OCI-LY3 (cell line): Measurements from ENCODE around the gene COQ8A.

ENCODE experiments used
- H2AFZ ChIP-seq: fragments of 200-600, 300-600 bp; shearing (Covaris generic); 2 replicates; pipeline ENCODE4 v1.6.0; 2014; ENCODE audit warnings: antibody characterized with exemption, low read depth, low read length
- H3K27ac ChIP-seq: fragments of 200-600, 300-600 bp; sonication (generic); 2 replicates; pipeline ENCODE4 v1.5.1; 2014; ENCODE audit warnings: mild to moderate bottlenecking, low read length, moderate library complexity, mixed read lengths
- H3K27me3 ChIP-seq: fragments of 200-600, 300-600 bp; sonication (generic); 2 replicates; pipeline ENCODE4 v1.6.1; 2014; ENCODE audit warnings: low read depth, low read length, mixed read lengths
- H3K36me3 ChIP-seq: fragments of 200-600, 300-600 bp; sonication (generic); replicated peaks from 2 replicates; pipeline ENCODE3; 2014; ENCODE audit warnings: low read depth, low read length, mixed read lengths
- H3K4me1 ChIP-seq: fragments of 300-600, 200-600 bp; sonication (generic); 2 replicates; pipeline ENCODE4 v1.6.1; 2014; ENCODE audit warnings: low read length, mixed read lengths
- H3K4me2 ChIP-seq: fragments of 200-600, 300-600 bp; sonication (generic); 2 replicates; pipeline ENCODE4 v1.6.1; 2014; ENCODE audit warnings: low read length, mixed read lengths
- H3K4me3 ChIP-seq: fragments of 300-600, 200-600 bp; sonication (generic); 2 replicates; pipeline ENCODE4 v1.5.1; 2014; ENCODE audit warnings: antibody characterized with exemption, mild to moderate bottlenecking, low read length, moderate library complexity
- H3K79me2 ChIP-seq: fragments of 300-600, 200-600 bp; shearing (Covaris generic); 2 replicates; pipeline ENCODE4 v1.6.1; 2014; ENCODE audit warnings: mild to moderate bottlenecking, low read length, mixed read lengths
- H3K9ac ChIP-seq: fragments of 300-600, 200-600 bp; shearing (Covaris generic); 2 replicates; pipeline ENCODE4 v1.6.0; 2014; ENCODE audit warnings: mild to moderate bottlenecking, low read length, moderate library complexity
- H3K9me3 ChIP-seq: fragments of 200-600, 300-600 bp; shearing (Covaris generic); 2 replicates; pipeline ENCODE4 v1.6.1; 2014; ENCODE audit warnings: low read length, mixed read lengths; ENCODE audit not compliant: insufficient read depth
- H4K20me1 ChIP-seq: fragments of 200-600, 300-600 bp; sonication (generic); 2 replicates; pipeline ENCODE4 v1.6.1; 2016; ENCODE audit warnings: low read length, mixed read lengths; ENCODE audit not compliant: insufficient read depth
- CTCF ChIP-seq: fragments of 200-600, 300-600 bp; sonication (generic); IDR thresholded peaks from 2 replicates; pipeline ENCODE4 v1.5.1; 2014; ENCODE audit warnings: antibody characterized with exemption, low read length, low read depth
- EZH2phosphoT487 ChIP-seq: fragments of 200-600 bp; shearing (Covaris generic); IDR thresholded peaks from 2 replicates; pipeline ENCODE4 v1.6.1; 2018; ENCODE audit warnings: antibody characterized with exemption, mixed run types, low read depth

Gene COQ8A

GRCh38 chr1:226964611-226965486 is 24.8 kb downstream of the COQ8A start:
- Histone ChIP-seq H3K36me3 (peaks cover 9% of the 10 kb centered on the region), H3K79me2 (peaks cover 17% of the 10 kb centered on the region)

GRCh38 chr1:226965581-226966440 is 25.7 kb downstream of the COQ8A start:
- H2AFZ ChIP-seq, result no peak overlapping the region
- H3K36me3 ChIP-seq, result peaks cover 14% of the 10 kb centered on the region
- H3K4me1 ChIP-seq, result no peaks in the 10 kb centered on the region
- H3K4me3 ChIP-seq, result no peak overlapping the region
- no peaks in the 10 kb centered on the region for H3K9me3 ChIP-seq
- no peaks in the 10 kb centered on the region for H4K20me1 ChIP-seq
- no peaks in the 10 kb centered on the region for H3K27me3 ChIP-seq
- no peak overlapping the region for H3K27ac ChIP-seq
- H3K79me2 ChIP-seq, result peaks cover 8% of the 10 kb centered on the region
- no peak overlapping the region for H3K9ac ChIP-seq
- TF ChIP-seq CTCF, result no peak
- no peak for TF ChIP-seq EZH2phosphoT487
- H3K4me2 ChIP-seq, result no peak overlapping the region

More at GRCh38 chr1:226964611-226965486, 24.8 kb downstream of the COQ8A start:
- Histone ChIP-seq H3K4me1 (no peaks in the 10 kb centered on the region), H3K27ac (no peak overlapping the region), H2AFZ (no peak overlapping the region), H3K4me2 (no peak overlapping the region), H3K4me3 (no peak overlapping the region), H3K27me3 (no peaks in the 10 kb centered on the region), H3K9me3 (no peaks in the 10 kb centered on the region), H4K20me1 (no peaks in the 10 kb centered on the region), H3K9ac (no peak overlapping the region)
- TF ChIP-seq EZH2phosphoT487 (no peak), CTCF (no peak)

- H3K36me3 ChIP-seq, result peaks cover 18% of the 10 kb centered on the region
- no peak overlapping the region for H3K27ac ChIP-seq
- no peaks in the 10 kb centered on the region for H3K9me3 ChIP-seq
- no peak overlapping the region for H3K9ac ChIP-seq
- H3K4me3 ChIP-seq, result no peak overlapping the region
- TF ChIP-seq CTCF (no peak), EZH2phosphoT487 (no peak)
- H3K4me2 ChIP-seq, result no peak overlapping the region
- H3K4me1 ChIP-seq, result no peaks in the 10 kb centered on the region
- no peak overlapping the region for H2AFZ ChIP-seq
- H4K20me1 ChIP-seq, result no peaks in the 10 kb centered on the region
- no peaks in the 10 kb centered on the region for H3K79me2 ChIP-seq
- H3K27me3 ChIP-seq, result no peaks in the 10 kb centered on the region
Observed at GRCh38 chr1:226966683-226967082, 26.6 kb downstream of the COQ8A start.

- no peaks in the 10 kb centered on the region; the same call in 1 of the 2 replicates for H3K79me2 ChIP-seq
Observed at GRCh38 chr1:226967665-226968064, 27.6 kb downstream of the COQ8A start.

More at GRCh38 chr1:226967665-226968064, 27.6 kb downstream of the COQ8A start:
- no peak overlapping the region for H3K4me2 ChIP-seq
- peaks cover 23% of the 10 kb centered on the region for H3K36me3 ChIP-seq
- no peaks in the 10 kb centered on the region for H3K9me3 ChIP-seq
- H3K4me3 ChIP-seq, result no peak overlapping the region
- no peak overlapping the region for H3K27ac ChIP-seq
- H2AFZ ChIP-seq, result no peak overlapping the region
- TF ChIP-seq CTCF (no peak), EZH2phosphoT487 (no peak)
- H3K4me1 ChIP-seq, result no peaks in the 10 kb centered on the region
- H4K20me1 ChIP-seq, result no peaks in the 10 kb centered on the region
- H3K27me3 ChIP-seq, result no peaks in the 10 kb centered on the region
- no peak overlapping the region for H3K9ac ChIP-seq
